GM04504 (cell line): ENCODE data around the gene GARIN1A.
"Not testable (repeated sequence)": the region's sequence is repeated elsewhere in the genome, so short reads cannot be mapped to it uniquely, and the experiment has no call there.

Experiments
- DNase-seq: peaks from one replicate; pipeline ENCODE4 v3.0.0-alpha.2; 2012; ENCODE audit warnings: low read depth

GARIN1A gene

GRCh38 chr7:128671992-128672391 is at the start of gene GARIN1A:
TSS of gene GARIN1A (plus strand) at chr7:128672292. CDS start at chr7:128672398, 106 bp downstream.
- DNase-seq, result no peak

- peak; percentile 3 for DNase-seq
These were observed 45.0 kb upstream of the GARIN1A start for GRCh38 chr7:128627124-128627523.

- DNase-seq, result not testable (repeated sequence)
These were observed 38.2 kb upstream of the GARIN1A start for GRCh38 chr7:128633915-128634314.

GRCh38 chr7:128645206-128645605 is 26.9 kb upstream of the GARIN1A start:
- DNase-seq, result not testable (repeated sequence)

GRCh38 chr7:128645844-128646243 is 26.2 kb upstream of the GARIN1A start:
- not testable (repeated sequence) for DNase-seq

- not testable (repeated sequence) for DNase-seq
These were observed 25.2 kb upstream of the GARIN1A start for GRCh38 chr7:128646877-128647276.

- DNase-seq, result not testable (repeated sequence)
These were observed 21.0 kb upstream of the GARIN1A start for GRCh38 chr7:128651096-128651495.

GRCh38 chr7:128652606-128653005 is 19.5 kb upstream of the GARIN1A start:
- not testable (repeated sequence) for DNase-seq

GRCh38 chr7:128653197-128653596 is 18.9 kb upstream of the GARIN1A start:
- not testable (repeated sequence) for DNase-seq

GRCh38 chr7:128654080-128654479 is 18.0 kb upstream of the GARIN1A start:
- not testable (repeated sequence) for DNase-seq

- DNase-seq, result not testable (repeated sequence)
These were observed 17.6 kb upstream of the GARIN1A start for GRCh38 chr7:128654501-128654900.

GRCh38 chr7:128658428-128658827 is 13.7 kb upstream of the GARIN1A start:
- DNase-seq, result not testable (repeated sequence)

GRCh38 chr7:128660596-128660995 is 11.5 kb upstream of the GARIN1A start:
- DNase-seq, result no peak

- DNase-seq, result no peak
These were observed 10.6 kb upstream of the GARIN1A start for GRCh38 chr7:128661446-128661845.

GRCh38 chr7:128662091-128662490 is 10.0 kb upstream of the GARIN1A start:
- DNase-seq, result no peak

GRCh38 chr7:128663223-128663622 is 8.9 kb upstream of the GARIN1A start:
- not testable (repeated sequence) for DNase-seq

GRCh38 chr7:128665057-128665456 is 7.0 kb upstream of the GARIN1A start:
- no peak for DNase-seq

- no peak for DNase-seq
These were observed 5.9 kb upstream of the GARIN1A start for GRCh38 chr7:128666200-128666599.

- DNase-seq, result no peak
These were observed 930 bp downstream of the GARIN1A start for GRCh38 chr7:128672927-128673517.

GRCh38 chr7:128673571-128673970 is 1.5 kb downstream of the GARIN1A start:
- no peak for DNase-seq

- DNase-seq, result no peak
These were observed 4.6 kb downstream of the GARIN1A start for GRCh38 chr7:128676665-128677064.

- DNase-seq, result no peak
These were observed 7.8 kb downstream of the GARIN1A start for GRCh38 chr7:128679920-128680319.

- no peak for DNase-seq
These were observed 9.9 kb downstream of the GARIN1A start for GRCh38 chr7:128681794-128682537.

GRCh38 chr7:128683270-128683669 is 11.2 kb downstream of the GARIN1A start:
- not testable (repeated sequence) for DNase-seq
